Measurements from ENCODE around the gene UBE2E2.

UBE2E2 gene

GRCh38 chr3:23238156-23238555 is 35.0 kb downstream of the UBE2E2 start:
- Histone ChIP-seq H3K27me3 (ENCODE audit: control insufficient read depth in 2 of 2, insufficient read depth in 2 of 2, low read length in 2 of 2) (no peaks in the 10 kb centered on the region), H3K9ac (ENCODE audit: low read depth in 1 of 2, low read length in 2 of 2) (no peak overlapping the region), H3K36me3 (ENCODE audit: control insufficient read depth in 2 of 2, insufficient read depth in 2 of 2, low read length in 2 of 2) (no peaks in the 10 kb centered on the region), H3K9me3 (ENCODE audit: control insufficient read depth in 2 of 2, low read length in 2 of 2) (no peaks in the 10 kb centered on the region), H3K4me1 (ENCODE audit: control insufficient read depth in 2 of 2, insufficient read depth in 2 of 2, low read length in 2 of 2) (no peaks in the 10 kb centered on the region), H3K4me3 (ENCODE audit: low read length in 2 of 2) (no peak overlapping the region), H3K27ac (ENCODE audit: low read depth in 2 of 2, low read length in 2 of 2) (no peak overlapping the region)

GRCh38 chr3:23238578-23238977 is 35.5 kb downstream of the UBE2E2 start:
- H3K9me3 ChIP-seq (ENCODE audit: control insufficient read depth in 2 of 2, low read length in 2 of 2), result no peaks in the 10 kb centered on the region
- H3K36me3 ChIP-seq (ENCODE audit: control insufficient read depth in 2 of 2, insufficient read depth in 2 of 2, low read length in 2 of 2), result no peaks in the 10 kb centered on the region
- H3K27ac ChIP-seq (ENCODE audit: low read depth in 2 of 2, low read length in 2 of 2), result no peak overlapping the region
- H3K27me3 ChIP-seq (ENCODE audit: control insufficient read depth in 2 of 2, insufficient read depth in 2 of 2, low read length in 2 of 2), result no peaks in the 10 kb centered on the region
- no peaks in the 10 kb centered on the region for H3K4me1 ChIP-seq (ENCODE audit: control insufficient read depth in 2 of 2, insufficient read depth in 2 of 2, low read length in 2 of 2)
- H3K9ac ChIP-seq (ENCODE audit: low read depth in 1 of 2, low read length in 2 of 2), result no peak overlapping the region
- H3K4me3 ChIP-seq (ENCODE audit: low read length in 2 of 2), result no peak overlapping the region

DNA sequence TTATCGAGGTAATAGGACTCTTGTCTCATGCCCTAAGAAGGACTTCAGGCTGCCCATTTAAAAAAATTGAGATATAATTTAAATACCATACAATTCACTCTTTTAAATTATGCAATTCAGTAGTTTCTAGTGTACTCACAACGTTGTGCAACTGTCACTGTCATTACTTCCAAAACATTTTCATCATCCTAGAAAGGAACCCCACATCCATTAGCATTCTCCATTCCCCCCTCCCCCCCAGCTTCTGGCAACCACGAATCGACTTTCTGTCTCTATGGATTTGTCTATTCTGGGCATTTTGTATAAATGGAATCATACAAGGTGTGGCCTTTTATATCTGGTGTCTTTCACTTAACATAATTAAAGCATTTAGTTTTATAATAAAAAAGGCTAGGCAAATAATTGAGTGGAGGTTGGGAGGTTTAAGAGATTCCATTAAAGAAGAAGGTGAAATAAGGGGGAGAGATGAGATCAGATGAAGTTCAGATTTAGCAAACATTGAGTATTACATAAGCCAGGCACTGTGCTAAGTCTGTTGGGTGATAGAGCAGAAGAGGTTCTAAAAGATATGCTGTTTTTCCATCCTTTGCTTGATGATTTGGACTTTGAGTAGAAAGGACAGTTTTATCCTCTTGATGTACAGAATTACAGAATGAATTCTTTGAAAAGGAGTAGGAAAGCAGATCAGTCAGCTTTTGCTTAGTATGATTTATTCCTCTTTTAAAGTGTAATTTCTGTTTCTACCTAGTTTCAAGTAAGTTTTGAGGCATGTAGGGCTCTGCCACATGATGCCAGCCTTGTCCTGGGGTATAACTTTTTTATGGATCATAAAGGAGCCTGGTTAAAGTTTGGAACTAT is 36.3 kb downstream of the UBE2E2 start:
- Histone ChIP-seq H3K27ac (ENCODE audit: low read depth in 2 of 2, low read length in 2 of 2) (no peak overlapping the region), H3K27me3 (ENCODE audit: control insufficient read depth in 2 of 2, insufficient read depth in 2 of 2, low read length in 2 of 2) (no peaks in the 10 kb centered on the region), H3K9me3 (ENCODE audit: control insufficient read depth in 2 of 2, low read length in 2 of 2) (no peaks in the 10 kb centered on the region), H3K9ac (ENCODE audit: low read depth in 1 of 2, low read length in 2 of 2) (no peak overlapping the region), H3K4me1 (ENCODE audit: control insufficient read depth in 2 of 2, insufficient read depth in 2 of 2, low read length in 2 of 2) (no peaks in the 10 kb centered on the region), H3K36me3 (ENCODE audit: control insufficient read depth in 2 of 2, insufficient read depth in 2 of 2, low read length in 2 of 2) (no peaks in the 10 kb centered on the region), H3K4me3 (ENCODE audit: low read length in 2 of 2) (no peak overlapping the region)

GRCh38 chr3:23240171-23240785 is 37.2 kb downstream of the UBE2E2 start:
- Histone ChIP-seq H3K9ac (ENCODE audit: low read depth in 1 of 2, low read length in 2 of 2) (no peak overlapping the region), H3K36me3 (ENCODE audit: control insufficient read depth in 2 of 2, insufficient read depth in 2 of 2, low read length in 2 of 2) (no peaks in the 10 kb centered on the region), H3K4me3 (ENCODE audit: low read length in 2 of 2) (no peak overlapping the region)

GRCh38 chr3:23241256-23241655 is 38.1 kb downstream of the UBE2E2 start:
- Histone ChIP-seq H3K4me1 (ENCODE audit: control insufficient read depth in 2 of 2, insufficient read depth in 2 of 2, low read length in 2 of 2) (no peaks in the 10 kb centered on the region), H3K27me3 (ENCODE audit: control insufficient read depth in 2 of 2, insufficient read depth in 2 of 2, low read length in 2 of 2) (no peaks in the 10 kb centered on the region), H3K9ac (ENCODE audit: low read depth in 1 of 2, low read length in 2 of 2) (no peak overlapping the region), H3K4me3 (ENCODE audit: low read length in 2 of 2) (no peak overlapping the region), H3K27ac (ENCODE audit: low read depth in 2 of 2, low read length in 2 of 2) (no peak overlapping the region), H3K36me3 (ENCODE audit: control insufficient read depth in 2 of 2, insufficient read depth in 2 of 2, low read length in 2 of 2) (no peaks in the 10 kb centered on the region), H3K9me3 (ENCODE audit: control insufficient read depth in 2 of 2, low read length in 2 of 2) (no peaks in the 10 kb centered on the region)

More at GRCh38 chr3:23240171-23240785, 37.2 kb downstream of the UBE2E2 start:
- no peaks in the 10 kb centered on the region for H3K4me1 ChIP-seq (ENCODE audit: control insufficient read depth in 2 of 2, insufficient read depth in 2 of 2, low read length in 2 of 2)
- H3K9me3 ChIP-seq (ENCODE audit: control insufficient read depth in 2 of 2, low read length in 2 of 2), result no peaks in the 10 kb centered on the region
- H3K27ac ChIP-seq (ENCODE audit: low read depth in 2 of 2, low read length in 2 of 2), result no peak overlapping the region
- H3K27me3 ChIP-seq (ENCODE audit: control insufficient read depth in 2 of 2, insufficient read depth in 2 of 2, low read length in 2 of 2), result no peaks in the 10 kb centered on the region

- H3K9ac ChIP-seq (ENCODE audit: low read depth in 1 of 2, low read length in 2 of 2), result no peak overlapping the region
- no peaks in the 10 kb centered on the region for H3K4me1 ChIP-seq (ENCODE audit: control insufficient read depth in 2 of 2, insufficient read depth in 2 of 2, low read length in 2 of 2)
- H3K9me3 ChIP-seq (ENCODE audit: control insufficient read depth in 2 of 2, low read length in 2 of 2), result no peaks in the 10 kb centered on the region
- no peaks in the 10 kb centered on the region for H3K36me3 ChIP-seq (ENCODE audit: control insufficient read depth in 2 of 2, insufficient read depth in 2 of 2, low read length in 2 of 2)
- H3K4me3 ChIP-seq (ENCODE audit: low read length in 2 of 2), result no peak overlapping the region
- no peak overlapping the region for H3K27ac ChIP-seq (ENCODE audit: low read depth in 2 of 2, low read length in 2 of 2)
- H3K27me3 ChIP-seq (ENCODE audit: control insufficient read depth in 2 of 2, insufficient read depth in 2 of 2, low read length in 2 of 2), result no peaks in the 10 kb centered on the region
Observed at GRCh38 chr3:23242106-23242505, 39.0 kb downstream of the UBE2E2 start.

GRCh38 chr3:23244324-23245041 is 41.4 kb downstream of the UBE2E2 start:
- no peak overlapping the region for H3K9ac ChIP-seq (ENCODE audit: low read depth in 1 of 2, low read length in 2 of 2)

DNA sequence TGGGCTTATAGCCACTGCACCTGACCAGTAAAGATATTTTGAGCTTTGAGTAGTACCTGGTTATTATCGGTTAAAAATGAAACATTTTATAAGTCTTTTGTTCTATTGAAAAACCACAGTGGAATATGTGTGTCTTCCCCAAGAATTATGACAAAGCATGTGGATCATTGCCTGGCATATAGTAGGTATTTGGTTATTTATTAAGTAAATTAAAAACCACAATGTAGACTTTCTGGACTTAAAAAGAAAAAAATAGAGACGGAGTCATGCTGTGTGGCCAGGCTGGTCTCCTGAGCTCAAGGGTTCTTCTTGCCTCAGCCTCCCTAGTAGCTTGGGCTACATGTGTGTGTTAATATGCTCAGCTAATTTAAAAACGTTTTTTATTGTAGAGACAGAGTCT is 43.5 kb downstream of the UBE2E2 start:
- Histone ChIP-seq H3K27ac (ENCODE audit: low read depth in 2 of 2, low read length in 2 of 2) (no peak overlapping the region), H3K36me3 (ENCODE audit: control insufficient read depth in 2 of 2, insufficient read depth in 2 of 2, low read length in 2 of 2) (no peaks in the 10 kb centered on the region), H3K9me3 (ENCODE audit: control insufficient read depth in 2 of 2, low read length in 2 of 2) (no peaks in the 10 kb centered on the region), H3K4me1 (ENCODE audit: control insufficient read depth in 2 of 2, insufficient read depth in 2 of 2, low read length in 2 of 2) (no peaks in the 10 kb centered on the region), H3K4me3 (ENCODE audit: low read length in 2 of 2) (no peak overlapping the region), H3K27me3 (ENCODE audit: control insufficient read depth in 2 of 2, insufficient read depth in 2 of 2, low read length in 2 of 2) (no peaks in the 10 kb centered on the region), H3K9ac (ENCODE audit: low read depth in 1 of 2, low read length in 2 of 2) (no peak overlapping the region)

More at GRCh38 chr3:23244324-23245041, 41.4 kb downstream of the UBE2E2 start:
- Histone ChIP-seq H3K9me3 (ENCODE audit: control insufficient read depth in 2 of 2, low read length in 2 of 2) (no peaks in the 10 kb centered on the region), H3K4me3 (ENCODE audit: low read length in 2 of 2) (no peak overlapping the region), H3K27ac (ENCODE audit: low read depth in 2 of 2, low read length in 2 of 2) (no peak overlapping the region), H3K4me1 (ENCODE audit: control insufficient read depth in 2 of 2, insufficient read depth in 2 of 2, low read length in 2 of 2) (no peaks in the 10 kb centered on the region), H3K27me3 (ENCODE audit: control insufficient read depth in 2 of 2, insufficient read depth in 2 of 2, low read length in 2 of 2) (no peaks in the 10 kb centered on the region), H3K36me3 (ENCODE audit: control insufficient read depth in 2 of 2, insufficient read depth in 2 of 2, low read length in 2 of 2) (no peaks in the 10 kb centered on the region)

DNA sequence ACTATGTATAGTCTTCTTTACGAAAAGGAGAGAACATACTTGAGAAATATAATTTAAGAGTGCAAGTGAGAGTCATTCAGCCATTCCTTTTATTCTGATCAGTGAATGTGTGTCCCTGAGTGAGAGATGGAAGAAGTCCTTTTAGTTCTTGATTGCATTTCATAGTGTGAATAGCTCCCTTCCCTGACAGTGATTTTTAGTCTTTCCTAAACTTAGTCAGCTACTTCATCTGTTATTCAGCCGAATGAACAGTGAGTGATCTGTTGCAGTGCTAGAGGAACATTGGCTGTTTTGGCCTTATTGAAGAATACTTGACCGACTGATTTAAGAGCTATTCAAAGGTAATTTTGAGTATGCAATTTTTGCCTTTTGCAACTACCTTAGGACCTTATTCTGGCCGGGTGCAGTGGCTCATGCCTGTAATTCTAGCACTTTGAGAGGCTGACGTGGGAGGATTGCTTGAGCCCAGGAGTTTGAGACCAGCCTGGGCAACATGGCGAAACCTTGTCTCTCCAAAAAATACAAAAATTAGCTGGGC is 45.5 kb downstream of the UBE2E2 start:
- no peaks in the 10 kb centered on the region for H3K4me1 ChIP-seq (ENCODE audit: control insufficient read depth in 2 of 2, insufficient read depth in 2 of 2, low read length in 2 of 2)
- H3K9me3 ChIP-seq (ENCODE audit: control insufficient read depth in 2 of 2, low read length in 2 of 2), result no peaks in the 10 kb centered on the region
- no peaks in the 10 kb centered on the region for H3K27me3 ChIP-seq (ENCODE audit: control insufficient read depth in 2 of 2, insufficient read depth in 2 of 2, low read length in 2 of 2)
- no peak overlapping the region for H3K27ac ChIP-seq (ENCODE audit: low read depth in 2 of 2, low read length in 2 of 2)
- no peaks in the 10 kb centered on the region for H3K36me3 ChIP-seq (ENCODE audit: control insufficient read depth in 2 of 2, insufficient read depth in 2 of 2, low read length in 2 of 2)
- H3K9ac ChIP-seq (ENCODE audit: low read depth in 1 of 2, low read length in 2 of 2), result no peak overlapping the region
- no peak overlapping the region for H3K4me3 ChIP-seq (ENCODE audit: low read length in 2 of 2)

DNA sequence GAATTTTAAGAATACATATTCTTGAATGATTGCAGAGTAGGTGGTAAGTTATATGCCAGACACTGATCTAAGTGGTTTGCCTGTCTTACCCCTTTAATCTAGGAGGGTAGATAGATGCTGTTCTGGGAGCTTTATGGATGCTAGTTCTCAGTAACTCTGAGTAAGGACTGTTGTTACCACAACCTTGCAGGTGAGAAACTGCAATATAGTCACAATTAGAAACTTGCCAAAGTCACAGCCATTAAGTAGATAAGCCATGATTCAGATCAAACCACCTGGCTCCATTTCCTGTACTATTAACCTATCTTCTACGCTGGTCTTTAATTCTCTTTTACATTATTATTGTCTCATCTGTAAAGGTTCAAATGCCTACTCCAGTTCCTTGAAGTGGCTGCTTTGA is 46.8 kb downstream of the UBE2E2 start:
- H3K4me3 ChIP-seq (ENCODE audit: low read length in 2 of 2), result no peak overlapping the region
- no peaks in the 10 kb centered on the region for H3K9me3 ChIP-seq (ENCODE audit: control insufficient read depth in 2 of 2, low read length in 2 of 2)
- no peak overlapping the region for H3K9ac ChIP-seq (ENCODE audit: low read depth in 1 of 2, low read length in 2 of 2)
- no peaks in the 10 kb centered on the region for H3K4me1 ChIP-seq (ENCODE audit: control insufficient read depth in 2 of 2, insufficient read depth in 2 of 2, low read length in 2 of 2)
- H3K36me3 ChIP-seq (ENCODE audit: control insufficient read depth in 2 of 2, insufficient read depth in 2 of 2, low read length in 2 of 2), result no peaks in the 10 kb centered on the region
- H3K27me3 ChIP-seq (ENCODE audit: control insufficient read depth in 2 of 2, insufficient read depth in 2 of 2, low read length in 2 of 2), result no peaks in the 10 kb centered on the region
- no peak overlapping the region for H3K27ac ChIP-seq (ENCODE audit: low read depth in 2 of 2, low read length in 2 of 2)
